HCT116 (cell line): ENCODE measurements around the gene NABP2. TPM values are rescaled to one million over a fixed set of nuclear protein-coding genes. Genes with fewer than 3 reads are reported as not detected.
A peak's percentile ranks its signal among the peaks of the same experiment; 100 is the strongest.

Source experiments
- ATAC-seq: fragments of 200-7000 bp; cut with Tn5 transposase; 2 replicates; pipeline ENCODE4 v1.9.1; 2020; ENCODE audit warnings: mild to moderate bottlenecking, moderate library complexity
- BruUV-seq: library from RNA; stranded (reverse); fragments of 400-500 nt; replicated peaks from 2 replicates; lab custom pipeline; 2021; lab: Mats Ljungman, UMichigan
- CTCF ChIA-PET: fragments of 300-600 bp; sonication (Branson Sonifier 250); formaldehyde crosslinking; loops from one replicate; lab custom pipeline; 2021; ENCODE audit warnings: antibody characterized with exemption; lab: Charles Lee
- POLR2A ChIA-PET: fragments of 300-600, 350-600 bp; sonication (Branson Sonifier 250); formaldehyde crosslinking; loops from one replicate; lab custom pipeline; 2021; ENCODE audit warnings: antibody characterized with exemption; lab: Charles Lee
- RAD21 ChIA-PET, 2 experiments: fragments of 300-600 bp; sonication (Branson Sonifier 250); formaldehyde crosslinking; loops; one replicate each; lab custom pipeline; 2023; ENCODE audit warnings: low total read pairs in 2 of 2; ENCODE audit not compliant: uncharacterized antibody in 2 of 2, unreplicated experiment in 2 of 2, low non-redundant PET in 1 of 2; lab: Charles Lee
- DNase-seq: peaks from one replicate; pipeline ENCODE4 v3.0.0-alpha.2; 2010; ENCODE audit warnings: low read depth, low spot score
- H2AFZ ChIP-seq: fragments of 200-600 bp; shearing (Covaris generic), sonication (generic); 2 replicates; pipeline ENCODE4 v1.6.1; 2017; ENCODE audit warnings: low read depth, mixed run types, mixed read lengths, antibody characterized with exemption, low read length; ENCODE audit not compliant: poor library complexity, severe bottlenecking
- H3K27ac ChIP-seq: 2 replicates; pipeline ENCODE4 v1.5.1; 2012; ENCODE audit warnings: low read depth, low read length
- H3K27me3 ChIP-seq: fragments of 200-600 bp; sonication (generic); 2 replicates; pipeline ENCODE4 v1.6.1; 2016; ENCODE audit warnings: mixed run types, low read length, mixed read lengths; ENCODE audit not compliant: insufficient read depth
- H3K36me3 ChIP-seq, 2 experiments: fragments of 200-500 bp in 1 of 2; fragments of 200-600 bp in 1 of 2; sonication (Bioruptor generic) in 1 of 2; sonication (generic) in 1 of 2; 2 replicates each; pipeline versions ENCODE4 v1.5.1 to v1.6.1; 2014 to 2016; ENCODE audit warnings: low read length in 2 of 2, inconsistent platforms in 1 of 2, mixed read lengths in 1 of 2, mixed run types in 1 of 2; ENCODE audit not compliant: insufficient read depth in 2 of 2, control insufficient read depth in 1 of 2
- H3K4me1 ChIP-seq, 2 experiments: fragments of 200-600 bp in 1 of 2; sonication (generic) in 1 of 2; 2 replicates each; pipeline versions ENCODE4 v1.5.1 to v1.6.1; 2012 to 2017; ENCODE audit warnings: low read length in 2 of 2, inconsistent platforms in 1 of 2, mild to moderate bottlenecking in 1 of 2, mixed read lengths in 1 of 2, mixed run types in 1 of 2, moderate library complexity in 1 of 2; ENCODE audit not compliant: insufficient read depth in 2 of 2, control insufficient read depth in 1 of 2
- H3K4me2 ChIP-seq: fragments of 200-600 bp; sonication (generic); 2 replicates; pipeline ENCODE4 v1.6.1; 2017; ENCODE audit warnings: mixed run types, low read length, mixed read lengths
- H3K4me3 ChIP-seq, 2 experiments: fragments of 200-600 bp in 1 of 2; sonication (generic) in 1 of 2; replicated peaks in 1 of 2; 2 replicates each; pipeline ENCODE4 v1.5.1; 2011 to 2016; ENCODE audit warnings: low read length in 2 of 2, control low read depth in 1 of 2, low read depth in 1 of 2, mild to moderate bottlenecking in 1 of 2, mixed read lengths in 1 of 2, mixed run types in 1 of 2
- H3K79me2 ChIP-seq: fragments of 200-600 bp; sonication (generic); 2 replicates; pipeline ENCODE4 v1.6.1; 2017; ENCODE audit warnings: mild to moderate bottlenecking, mixed run types, low read length, moderate library complexity, mixed read lengths; ENCODE audit not compliant: insufficient read depth
- H3K9ac ChIP-seq: fragments of 200-600 bp; sonication (generic); 2 replicates; pipeline ENCODE4 v1.6.1; 2016; ENCODE audit warnings: low read length, mixed read lengths
- H3K9me2 ChIP-seq: fragments of 200-600 bp; sonication (generic), shearing (Covaris generic); 2 replicates; pipeline ENCODE4 v1.6.1; 2017; ENCODE audit warnings: mixed run types, mild to moderate bottlenecking, moderate library complexity; ENCODE audit not compliant: insufficient read depth
- H3K9me3 ChIP-seq, 2 experiments: fragments of 200-500 bp in 1 of 2; fragments of 200-600 bp in 1 of 2; sonication (Bioruptor generic) in 1 of 2; sonication (generic) in 1 of 2; 2 replicates each; pipeline ENCODE4 v1.6.1; 2014 to 2017; ENCODE audit warnings: low read length in 2 of 2, mixed read lengths in 2 of 2, inconsistent platforms in 1 of 2, low read depth in 1 of 2, mild to moderate bottlenecking in 1 of 2, mixed run types in 1 of 2, moderate library complexity in 1 of 2; ENCODE audit not compliant: control insufficient read depth in 1 of 2, insufficient read depth in 1 of 2
- H4K20me1 ChIP-seq: fragments of 200-600 bp; sonication (generic), shearing (Covaris generic); 2 replicates; pipeline ENCODE4 v1.6.1; 2017; ENCODE audit warnings: mixed run types, mild to moderate bottlenecking, moderate library complexity; ENCODE audit not compliant: insufficient read depth
- EGR1 ChIP-seq: IDR thresholded peaks from 2 replicates; pipeline ENCODE4 v1.6.1; 2012; ENCODE audit warnings: low read depth
- ELF1 ChIP-seq: IDR thresholded peaks from 2 replicates; pipeline ENCODE4 v1.6.1; 2012; ENCODE audit warnings: low read depth, borderline replicate concordance
- EZH2 ChIP-seq: fragments of 200-600 bp; sonication (generic); IDR thresholded peaks from 2 replicates; pipeline ENCODE4 v1.6.1; 2017; ENCODE audit warnings: antibody characterized with exemption, mixed run types
- FOSL1 ChIP-seq: IDR thresholded peaks from 2 replicates; pipeline ENCODE4 v1.6.1; 2012; ENCODE audit warnings: low read depth
- JUND ChIP-seq: IDR thresholded peaks from 2 replicates; pipeline ENCODE4 v1.6.1; 2012
- POLR2A ChIP-seq: IDR thresholded peaks from 2 replicates; pipeline ENCODE4 v1.7.0; 2011; ENCODE audit warnings: borderline replicate concordance; ENCODE audit not compliant: insufficient read depth, insufficient read length; ENCODE audit errors: extremely low read depth
- POLR2AphosphoS5 ChIP-seq: IDR thresholded peaks from 2 replicates; pipeline ENCODE4 v1.6.1; 2011; ENCODE audit warnings: mild to moderate bottlenecking, low read depth, low read length, moderate library complexity
- RAD21 ChIP-seq: IDR thresholded peaks from 2 replicates; pipeline ENCODE4 v1.6.1; 2012; ENCODE audit warnings: low read depth, mild to moderate bottlenecking
- SP1 ChIP-seq: IDR thresholded peaks from 2 replicates; pipeline ENCODE4 v1.6.1; 2012; ENCODE audit warnings: low read depth
- SRF ChIP-seq: IDR thresholded peaks from 2 replicates; pipeline ENCODE4 v1.6.1; 2012; ENCODE audit warnings: low read depth
- TCF7L2 ChIP-seq: IDR thresholded peaks from 2 replicates; pipeline ENCODE4 v1.7.0; 2011; ENCODE audit warnings: borderline replicate concordance, inconsistent platforms; ENCODE audit not compliant: insufficient read depth, insufficient read length; ENCODE audit errors: extremely low read depth
- YY1 ChIP-seq: IDR thresholded peaks from 2 replicates; pipeline ENCODE4 v1.6.1; 2011; ENCODE audit warnings: low read length, low read depth, moderate library complexity, mild to moderate bottlenecking; ENCODE audit not compliant: insufficient replicate concordance; ENCODE audit errors: extremely low read depth
- ZFX ChIP-seq: fragments of 450-650 bp; IDR thresholded peaks from 2 replicates; pipeline ENCODE4 v1.6.1; 2017
- ZNF274 ChIP-seq: fragments of 200-500 bp; sonication (Bioruptor generic); IDR thresholded peaks from 2 replicates; pipeline ENCODE4 v1.6.1; 2014; ENCODE audit warnings: mild to moderate bottlenecking, low read depth, low read length, inconsistent platforms
- intact Hi-C: fragments of 100-400 bp; cut with micrococcal nuclease; formaldehyde crosslinking; loops from 2 replicates; pipeline ENCODE4 v1.10.0; 2022
- total RNA-seq: library from RNA; stranded (reverse); gene quantifications from one replicate; pipeline ENCODE4 v1.2.1, GENCODE V29; 2021; ENCODE audit not compliant: unreplicated experiment
- TF ChIP-seq, protein P1 (sequence below): IDR thresholded peaks from 2 replicates; pipeline ENCODE4 v1.6.1; 2012; ENCODE audit warnings: low read depth
- TF ChIP-seq, protein P2 (sequence below), 3 experiments: fragments of 200-600 bp in 1 of 3; sonication (generic) in 1 of 3; IDR thresholded peaks in 2 of 3; conservative IDR thresholded peaks in 1 of 3; 2 replicates each; pipeline ENCODE4 v1.5.1; 2012 to 2017; ENCODE audit warnings: low read depth in 2 of 3, low read length in 2 of 3, antibody characterized with exemption in 1 of 3, borderline replicate concordance in 1 of 3, control low read depth in 1 of 3, mild to moderate bottlenecking in 1 of 3, mixed read lengths in 1 of 3, mixed run types in 1 of 3, moderate library complexity in 1 of 3; ENCODE audit not compliant: insufficient read depth in 1 of 3

The NABP2 gene
- total RNA-seq, 1 experiment from 2014 or later = 52.9 TPM

DNA sequence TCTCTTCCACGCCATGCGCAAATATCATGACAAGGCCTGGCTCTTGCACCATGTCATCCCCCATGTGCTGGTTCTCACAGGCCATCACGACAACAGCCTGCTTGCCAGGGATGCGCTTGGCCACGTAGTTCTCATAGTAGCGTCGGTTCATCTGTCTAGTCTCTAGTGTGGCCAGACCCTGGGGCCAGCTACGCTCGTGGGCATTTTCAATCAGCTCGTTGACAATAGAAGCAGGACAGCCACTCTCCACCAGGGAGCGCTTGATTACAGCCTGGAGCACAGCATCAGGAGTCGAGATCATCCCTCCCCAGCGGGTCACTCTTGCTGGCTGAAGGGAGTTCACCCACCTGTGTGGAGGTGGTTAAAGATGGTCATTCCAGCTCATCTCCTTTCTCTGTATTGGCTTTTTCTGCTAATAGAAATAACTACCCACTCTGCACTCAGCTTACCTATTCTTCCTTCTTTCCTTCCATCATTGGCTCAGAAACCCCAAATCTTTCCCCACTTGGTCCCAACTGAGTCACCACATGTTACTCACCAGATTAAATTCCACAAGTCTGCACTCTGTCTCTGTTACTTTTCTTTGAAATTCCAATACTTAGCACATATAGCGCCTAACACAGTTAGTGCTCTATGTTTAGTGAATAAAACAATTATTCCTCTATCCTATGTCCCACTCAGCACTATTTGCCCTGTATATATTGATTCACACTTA, 17.5 kb upstream of the NABP2 start:
- Histone ChIP-seq H3K79me2 (no peaks in the 10 kb centered on the region), H3K9ac (no peak overlapping the region), H2AFZ (no peak overlapping the region), H3K27me3 (no peaks in the 10 kb centered on the region), H3K4me3 (no peak overlapping the region), H3K9me3 (no peaks in the 10 kb centered on the region), H3K4me1 (no peaks in the 10 kb centered on the region), H3K9me2 (no peaks in the 10 kb centered on the region), H3K4me2 (no peak overlapping the region), H3K27ac (no peak overlapping the region), H4K20me1 (no peaks in the 10 kb centered on the region), H3K36me3 (peaks cover 22 to 23% of the 10 kb centered on the region in 2 experiments)
- peak; percentile 92 for ATAC-seq
- ChIA-PET POLR2A (interaction anchor here (1.1 to 2.4 kb wide), 3 partner anchors 15 to 154 kb away, joined by 3 to 13 read pairs (median 4); partner anchors contain the start of genes ESYT1, RNF41 and STAT2), RAD21 (interaction anchor here in 1 of 2 experiments (0.9 to 1.3 kb wide), 2 partner anchors 15 to 258 kb away, joined by 3 to 5 read pairs; partner anchors contain the start of gene RNF41), CTCF (interaction anchor here (0.8 to 2.2 kb wide), 9 partner anchors 10 to 468 kb away, joined by 3 to 13 read pairs (median 4); partner anchors contain the start of genes ESYT1, RNF41 and SMARCC2)
- no TSS peak for BruUV-seq
- intact Hi-C loops = loop anchor here (2.0 to 5.0 kb wide), 2 partner anchors 18 to 256 kb away; partner anchors contain the start of gene NABP2
- TF ChIP-seq EZH2 = no peak
- no peak for TF ChIP-seq POLR2A
- TF ChIP-seq EGR1 = no peak
- no peak for TF ChIP-seq ZFX
- no peak for TF ChIP-seq POLR2AphosphoS5
- TF ChIP-seq SRF = no peak
- TF ChIP-seq SP1 = no peak
- TF ChIP-seq RAD21 = peak; percentile 74
- TF ChIP-seq, protein P1, sequence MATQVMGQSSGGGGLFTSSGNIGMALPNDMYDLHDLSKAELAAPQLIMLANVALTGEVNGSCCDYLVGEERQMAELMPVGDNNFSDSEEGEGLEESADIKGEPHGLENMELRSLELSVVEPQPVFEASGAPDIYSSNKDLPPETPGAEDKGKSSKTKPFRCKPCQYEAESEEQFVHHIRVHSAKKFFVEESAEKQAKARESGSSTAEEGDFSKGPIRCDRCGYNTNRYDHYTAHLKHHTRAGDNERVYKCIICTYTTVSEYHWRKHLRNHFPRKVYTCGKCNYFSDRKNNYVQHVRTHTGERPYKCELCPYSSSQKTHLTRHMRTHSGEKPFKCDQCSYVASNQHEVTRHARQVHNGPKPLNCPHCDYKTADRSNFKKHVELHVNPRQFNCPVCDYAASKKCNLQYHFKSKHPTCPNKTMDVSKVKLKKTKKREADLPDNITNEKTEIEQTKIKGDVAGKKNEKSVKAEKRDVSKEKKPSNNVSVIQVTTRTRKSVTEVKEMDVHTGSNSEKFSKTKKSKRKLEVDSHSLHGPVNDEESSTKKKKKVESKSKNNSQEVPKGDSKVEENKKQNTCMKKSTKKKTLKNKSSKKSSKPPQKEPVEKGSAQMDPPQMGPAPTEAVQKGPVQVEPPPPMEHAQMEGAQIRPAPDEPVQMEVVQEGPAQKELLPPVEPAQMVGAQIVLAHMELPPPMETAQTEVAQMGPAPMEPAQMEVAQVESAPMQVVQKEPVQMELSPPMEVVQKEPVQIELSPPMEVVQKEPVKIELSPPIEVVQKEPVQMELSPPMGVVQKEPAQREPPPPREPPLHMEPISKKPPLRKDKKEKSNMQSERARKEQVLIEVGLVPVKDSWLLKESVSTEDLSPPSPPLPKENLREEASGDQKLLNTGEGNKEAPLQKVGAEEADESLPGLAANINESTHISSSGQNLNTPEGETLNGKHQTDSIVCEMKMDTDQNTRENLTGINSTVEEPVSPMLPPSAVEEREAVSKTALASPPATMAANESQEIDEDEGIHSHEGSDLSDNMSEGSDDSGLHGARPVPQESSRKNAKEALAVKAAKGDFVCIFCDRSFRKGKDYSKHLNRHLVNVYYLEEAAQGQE = no peak
- TF ChIP-seq FOSL1 = no peak
- TF ChIP-seq, protein P2, sequence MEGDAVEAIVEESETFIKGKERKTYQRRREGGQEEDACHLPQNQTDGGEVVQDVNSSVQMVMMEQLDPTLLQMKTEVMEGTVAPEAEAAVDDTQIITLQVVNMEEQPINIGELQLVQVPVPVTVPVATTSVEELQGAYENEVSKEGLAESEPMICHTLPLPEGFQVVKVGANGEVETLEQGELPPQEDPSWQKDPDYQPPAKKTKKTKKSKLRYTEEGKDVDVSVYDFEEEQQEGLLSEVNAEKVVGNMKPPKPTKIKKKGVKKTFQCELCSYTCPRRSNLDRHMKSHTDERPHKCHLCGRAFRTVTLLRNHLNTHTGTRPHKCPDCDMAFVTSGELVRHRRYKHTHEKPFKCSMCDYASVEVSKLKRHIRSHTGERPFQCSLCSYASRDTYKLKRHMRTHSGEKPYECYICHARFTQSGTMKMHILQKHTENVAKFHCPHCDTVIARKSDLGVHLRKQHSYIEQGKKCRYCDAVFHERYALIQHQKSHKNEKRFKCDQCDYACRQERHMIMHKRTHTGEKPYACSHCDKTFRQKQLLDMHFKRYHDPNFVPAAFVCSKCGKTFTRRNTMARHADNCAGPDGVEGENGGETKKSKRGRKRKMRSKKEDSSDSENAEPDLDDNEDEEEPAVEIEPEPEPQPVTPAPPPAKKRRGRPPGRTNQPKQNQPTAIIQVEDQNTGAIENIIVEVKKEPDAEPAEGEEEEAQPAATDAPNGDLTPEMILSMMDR (IDR thresholded peaks at IDR 0.05 in 2 of 3, conservative IDR thresholded peaks at IDR 0.05 in 1 of 3; ENCODE audit: borderline replicate concordance in 1 of 3, insufficient read depth in 1 of 3, low read depth in 2 of 3, low read length in 2 of 3) = peak; percentile 69 to 82 (median 74); a peak in 5 of 6 replicates
- no peak for TF ChIP-seq JUND
- TF ChIP-seq YY1 = no peak
- no peak for TF ChIP-seq ELF1
- no peak for TF ChIP-seq TCF7L2
- no peak for TF ChIP-seq ZNF274
- DNase-seq = no peak
